Measurements from ENCODE around the gene CHIC2.

CHIC2 gene

GRCh38 chr4:54091637-54092404 is 27.4 kb upstream of the CHIC2 start:
- peak overlapping the region; percentile 27 for H3K27ac ChIP-seq
- TF ChIP-seq CTCF (conservative IDR thresholded peaks at IDR 0.05) (no peak), ZFX (IDR thresholded peaks at IDR 0.05) (no peak)

- TF ChIP-seq CTCF (conservative IDR thresholded peaks at IDR 0.05) (no peak), ZFX (IDR thresholded peaks at IDR 0.05) (no peak)
- no peak overlapping the region for H3K27ac ChIP-seq
These were observed 26.6 kb upstream of the CHIC2 start for GRCh38 chr4:54090804-54091623.

- H3K27ac ChIP-seq, result no peak overlapping the region
- TF ChIP-seq CTCF (conservative IDR thresholded peaks at IDR 0.05) (no peak), ZFX (IDR thresholded peaks at IDR 0.05) (no peak)
These were observed 26.0 kb upstream of the CHIC2 start for GRCh38 chr4:54090404-54090803.

GRCh38 chr4:54089875-54090274 is 25.5 kb upstream of the CHIC2 start:
- TF ChIP-seq CTCF (conservative IDR thresholded peaks at IDR 0.05), result no peak
- TF ChIP-seq ZFX (IDR thresholded peaks at IDR 0.05), result no peak
- no peak overlapping the region for H3K27ac ChIP-seq

GRCh38 chr4:54085284-54085683 is 20.9 kb upstream of the CHIC2 start:
- TF ChIP-seq CTCF (conservative IDR thresholded peaks at IDR 0.05) (no peak), ZFX (IDR thresholded peaks at IDR 0.05) (no peak)
- no peak overlapping the region for H3K27ac ChIP-seq

GRCh38 chr4:54082168-54082567 is 17.8 kb upstream of the CHIC2 start:
- TF ChIP-seq ZFX (IDR thresholded peaks at IDR 0.05) (no peak), CTCF (conservative IDR thresholded peaks at IDR 0.05) (no peak)
- H3K27ac ChIP-seq, result no peak overlapping the region

- H3K27ac ChIP-seq, result no peak overlapping the region
- TF ChIP-seq ZFX (IDR thresholded peaks at IDR 0.05), result no peak
- TF ChIP-seq CTCF (conservative IDR thresholded peaks at IDR 0.05), result no peak
These were observed 13.4 kb upstream of the CHIC2 start for GRCh38 chr4:54077812-54078211.

All from C4-2B (cell line).